A549 (cell line): Measurements from ENCODE around the gene MAPK1.

ENCODE experiments used
- EP300 ChIP-seq, 2 experiments: fragments of >200 bp; sonication (Bioruptor Twin); formaldehyde crosslinking; IDR thresholded peaks; 2 replicates in 1 of 2; 3 replicates in 1 of 2; pipeline ENCODE4 v1.6.1; 2016 to 2017
- JUN ChIP-seq, 2 experiments: fragments of >200 bp; sonication (Bioruptor Twin); formaldehyde crosslinking; IDR thresholded peaks; 2 replicates in 1 of 2; 3 replicates in 1 of 2; pipeline ENCODE4 v1.6.1; 2016 to 2017
- USF2 ChIP-seq: fragments of 450-650 bp; IDR thresholded peaks from 2 replicates; pipeline ENCODE4 v1.6.1; 2014; ENCODE audit warnings: antibody characterized with exemption

- TF ChIP-seq JUN (IDR thresholded peaks at IDR 0.05) (no peak), EP300 (IDR thresholded peaks at IDR 0.05) (no peak), USF2 (no peak)
These were observed 465 bp downstream of the MAPK1 start for GRCh38 chr22:21866833-21867527.
